ELR (cell line): ENCODE results near the gene ATP2B3.

Experiments
- DNase-seq: peaks from one replicate; pipeline ENCODE4 v3.0.0-alpha.2; 2015; ENCODE audit warnings: low read depth

ATP2B3 gene

DNA sequence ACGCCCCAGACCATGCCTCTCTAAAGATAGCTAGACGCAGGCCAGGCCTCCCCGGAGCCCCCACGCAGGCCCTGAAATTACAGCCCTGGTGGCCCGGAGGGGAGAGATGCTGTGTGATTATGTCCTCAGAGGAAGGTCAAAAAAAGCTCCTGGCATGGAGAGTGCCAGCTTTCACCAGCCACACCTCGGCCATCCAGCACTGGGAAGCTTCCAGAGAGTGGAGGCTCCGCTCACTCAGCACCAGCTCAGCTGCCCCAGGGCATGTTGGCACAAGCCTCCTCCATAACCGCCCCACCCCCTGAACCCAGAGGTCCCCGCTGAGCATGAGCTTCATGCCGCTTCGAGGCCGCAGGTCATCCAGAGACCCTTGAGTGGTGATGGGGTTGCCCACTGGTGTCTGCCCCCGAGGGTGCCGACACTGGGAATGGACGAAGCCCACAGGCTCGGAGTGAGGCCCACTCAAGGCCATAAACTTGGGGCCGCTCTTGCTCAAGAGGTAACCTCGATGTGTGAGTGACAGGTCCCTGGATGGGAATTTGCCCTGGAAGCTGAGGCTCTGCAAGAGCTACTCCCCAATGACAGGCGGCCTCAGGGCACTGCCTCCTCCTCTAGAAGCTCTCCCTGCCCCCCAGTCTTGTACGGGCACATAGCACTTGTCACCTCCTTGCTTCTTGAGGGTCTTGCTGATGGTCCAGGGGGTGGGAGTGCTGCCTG lies 27.1 kb upstream of the ATP2B3 start:
- no peak for DNase-seq

- DNase-seq, result no peak
Measured at GRCh38 chrX:153491351-153491914, 26.0 kb upstream of the ATP2B3 start.

- DNase-seq, result no peak
Measured at GRCh38 chrX:153491918-153492317, 25.5 kb upstream of the ATP2B3 start.

- no peak for DNase-seq
Measured at GRCh38 chrX:153492543-153492942, 24.9 kb upstream of the ATP2B3 start.

- no peak for DNase-seq
Measured at GRCh38 chrX:153493085-153493484, 24.4 kb upstream of the ATP2B3 start.

DNA sequence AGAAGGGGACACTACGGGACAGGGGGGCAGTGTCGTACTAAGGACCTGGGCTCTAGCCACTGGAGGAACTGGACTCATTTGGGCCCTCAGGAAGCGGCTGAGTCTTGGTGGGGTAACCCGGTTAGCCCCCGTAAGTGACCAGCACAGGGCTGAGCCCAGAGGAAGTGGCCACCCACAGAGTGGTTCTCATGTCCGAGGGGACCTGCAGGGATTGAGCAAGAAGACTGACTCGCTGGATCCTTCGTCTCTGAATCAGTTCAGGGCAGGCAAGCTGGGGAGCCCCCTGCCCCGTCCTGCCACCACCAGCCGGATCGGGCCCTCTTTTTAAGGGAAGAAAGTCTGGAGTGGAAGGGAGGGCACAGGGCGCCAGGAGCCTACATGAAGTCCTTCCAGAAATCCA lies 23.4 kb upstream of the ATP2B3 start:
- peak; percentile 17 for DNase-seq

DNA sequence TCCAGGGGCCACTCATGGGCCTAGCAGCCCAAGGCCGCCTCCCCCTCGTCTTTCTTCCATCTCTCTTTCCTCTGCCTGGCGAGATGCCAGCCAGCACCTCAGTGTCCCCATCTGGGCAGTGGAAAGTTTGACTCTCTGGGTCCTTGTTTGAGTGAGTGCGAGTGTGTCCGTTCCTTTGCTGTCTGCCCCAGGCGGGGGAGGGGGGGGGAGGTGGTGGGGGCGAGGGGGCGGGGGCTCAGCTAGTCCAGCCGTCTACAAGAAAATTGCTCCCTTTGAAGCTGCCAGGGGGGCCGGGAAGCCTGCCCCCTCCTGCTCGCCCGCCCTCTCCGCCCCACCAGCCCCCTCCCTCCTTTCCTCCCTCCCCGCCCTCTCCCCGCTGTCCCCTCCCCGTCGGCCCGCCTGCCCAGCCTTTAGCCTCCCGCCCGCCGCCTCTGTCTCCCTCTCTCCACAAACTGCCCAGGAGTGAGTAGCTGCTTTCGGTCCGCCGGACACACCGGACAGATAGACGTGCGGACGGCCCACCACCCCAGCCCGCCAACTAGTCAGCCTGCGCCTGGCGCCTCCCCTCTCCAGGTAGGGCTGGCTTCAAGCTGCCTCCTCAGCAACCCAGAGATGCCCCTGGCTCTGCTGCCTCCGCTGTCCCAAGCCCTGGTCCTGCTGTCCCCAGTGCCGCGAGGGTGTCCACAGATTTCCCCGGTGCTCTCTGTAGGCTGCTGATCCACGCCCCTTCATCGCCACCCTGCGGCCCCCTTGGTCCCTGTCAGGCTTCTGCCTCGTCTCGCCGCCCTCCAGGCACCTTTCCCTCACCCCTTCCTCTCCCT lies 22.7 kb upstream of the ATP2B3 start, which contains the start of gene BGN:
BGN (plus strand) TSS at position 440 of the 821 bp plus-strand sequence. CDS start 9,652 bp downstream, outside the sequence.
- peak; percentile 42 for DNase-seq

DNA sequence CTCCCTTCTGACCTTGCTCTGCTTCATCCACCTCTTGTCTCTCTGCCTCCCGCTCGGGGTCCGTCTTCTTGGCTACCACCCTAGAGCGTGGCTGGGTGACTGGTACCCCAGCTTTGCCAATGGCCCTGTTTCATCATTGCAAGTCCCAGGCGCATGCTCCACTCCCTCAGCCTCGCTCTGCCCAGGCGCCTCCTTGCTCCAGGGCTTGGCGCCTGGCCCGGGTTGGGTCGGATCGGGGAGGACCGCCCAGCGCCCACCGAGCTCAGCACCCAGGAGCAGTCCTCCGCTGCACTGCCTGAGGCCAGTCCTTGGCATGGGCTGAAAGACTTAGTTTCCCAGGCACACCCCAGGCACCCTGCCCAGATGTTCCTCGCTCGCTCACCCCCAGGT lies 22.1 kb upstream of the ATP2B3 start:
- peak; percentile 29 for DNase-seq

DNA sequence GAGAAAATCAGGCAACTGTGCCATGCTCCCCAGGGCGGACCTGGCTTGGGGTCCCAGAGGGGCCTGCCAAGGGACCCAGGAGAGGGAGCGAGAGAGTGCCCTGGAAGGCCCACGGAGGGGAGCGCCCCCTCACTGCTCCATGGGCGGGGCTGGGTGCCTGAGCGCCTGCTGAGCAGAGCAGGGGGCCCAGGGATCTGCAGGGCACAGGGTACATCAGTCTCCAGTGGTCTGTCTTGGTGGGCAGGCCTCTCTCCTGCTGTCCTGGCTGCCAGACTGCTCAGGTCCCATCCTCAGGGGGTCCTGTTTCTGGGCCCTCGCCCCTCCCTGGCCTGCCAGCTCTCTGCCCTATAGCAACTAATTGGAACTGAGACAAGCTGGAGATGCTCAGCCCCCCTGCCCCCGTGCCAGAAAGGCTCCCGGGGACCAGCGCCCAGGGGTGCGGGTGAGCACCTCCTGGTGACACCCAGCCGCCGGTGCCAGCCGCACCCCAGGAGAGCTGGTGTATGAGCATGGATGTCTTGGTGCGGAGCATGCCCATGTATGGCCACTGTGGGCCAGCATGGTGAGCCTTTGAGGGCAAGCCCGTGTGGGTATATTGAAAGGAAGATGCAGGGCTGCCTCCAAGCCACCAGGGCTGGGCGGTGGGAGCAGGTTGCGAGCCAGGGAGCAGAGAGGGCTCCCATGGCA lies 21.4 kb upstream of the ATP2B3 start:
- DNase-seq, result no peak

- DNase-seq, result no peak
Measured at GRCh38 chrX:153496590-153496959, 20.9 kb upstream of the ATP2B3 start.

GRCh38 chrX:153498453-153498852 lies 19.0 kb upstream of the ATP2B3 start:
- no peak for DNase-seq

DNA sequence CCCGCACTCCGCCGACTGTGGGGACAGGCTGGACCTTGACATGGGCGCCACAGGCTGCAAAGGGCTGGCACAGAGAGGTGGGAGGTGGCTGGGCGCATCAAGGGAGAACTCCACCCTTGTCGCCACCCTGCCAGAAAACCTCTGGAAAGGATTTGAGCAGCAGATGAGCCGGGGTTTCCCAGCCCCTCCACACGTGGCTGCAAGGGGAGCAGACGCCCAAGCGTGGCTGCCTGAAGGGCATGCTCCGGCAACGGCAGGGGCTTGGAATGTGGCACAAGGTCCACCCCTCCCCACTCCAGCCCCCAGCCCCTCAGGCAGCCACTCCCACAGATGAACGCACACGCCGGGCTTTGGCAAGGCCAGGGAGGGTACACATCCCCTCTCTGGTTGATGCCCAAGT lies 18.1 kb upstream of the ATP2B3 start:
- DNase-seq, result no peak

- DNase-seq, result no peak
Measured at GRCh38 chrX:153499876-153500275, 17.6 kb upstream of the ATP2B3 start.

DNA sequence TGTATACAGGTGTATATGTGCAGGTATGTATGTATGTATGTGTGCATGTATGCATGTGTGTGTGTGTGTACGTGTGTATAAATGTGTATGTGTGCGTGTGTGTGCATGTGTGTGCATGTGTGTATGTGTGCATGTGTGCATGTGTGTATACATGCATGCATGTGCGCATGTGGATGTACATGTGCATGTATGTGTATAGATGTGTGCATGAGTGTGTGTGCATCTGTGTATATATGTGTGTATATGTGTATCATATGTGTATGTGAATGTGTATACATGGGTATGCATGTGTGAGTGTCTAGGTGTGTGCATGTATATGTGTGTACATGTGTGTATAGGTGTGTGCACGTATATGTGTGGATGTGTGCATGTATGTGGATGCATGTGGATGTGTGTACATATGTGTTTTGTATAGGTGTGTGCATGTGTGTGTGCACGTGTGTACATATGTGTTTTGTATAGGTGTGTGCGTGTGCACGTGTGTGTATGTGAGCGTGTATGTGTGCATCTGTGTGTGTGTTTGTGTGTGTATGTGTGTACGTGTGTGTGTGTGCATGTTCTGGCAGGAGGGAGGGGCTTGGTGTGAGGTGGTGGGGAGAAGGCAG lies 16.7 kb upstream of the ATP2B3 start:
- DNase-seq, result no peak

DNA sequence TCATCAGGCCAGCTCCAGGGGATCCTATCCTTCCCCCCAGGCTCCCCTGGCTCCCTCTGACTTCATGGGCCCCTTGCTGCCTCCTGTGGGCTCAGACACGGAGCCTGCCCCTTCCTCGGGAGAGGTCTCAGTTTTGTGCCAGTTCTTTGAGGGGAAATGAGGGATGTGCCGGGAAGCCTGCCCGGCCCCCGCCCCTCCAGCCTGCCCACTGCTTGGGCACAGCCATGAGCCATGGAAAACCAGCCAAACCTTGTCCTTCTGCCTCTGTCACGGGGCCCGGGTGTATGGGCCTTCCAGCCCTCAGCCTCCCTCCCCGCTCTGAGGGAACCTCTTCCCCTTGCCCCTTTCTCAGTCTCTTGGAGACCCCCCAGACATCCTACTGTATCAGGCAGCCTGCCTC lies 15.9 kb upstream of the ATP2B3 start:
- no peak for DNase-seq

DNA sequence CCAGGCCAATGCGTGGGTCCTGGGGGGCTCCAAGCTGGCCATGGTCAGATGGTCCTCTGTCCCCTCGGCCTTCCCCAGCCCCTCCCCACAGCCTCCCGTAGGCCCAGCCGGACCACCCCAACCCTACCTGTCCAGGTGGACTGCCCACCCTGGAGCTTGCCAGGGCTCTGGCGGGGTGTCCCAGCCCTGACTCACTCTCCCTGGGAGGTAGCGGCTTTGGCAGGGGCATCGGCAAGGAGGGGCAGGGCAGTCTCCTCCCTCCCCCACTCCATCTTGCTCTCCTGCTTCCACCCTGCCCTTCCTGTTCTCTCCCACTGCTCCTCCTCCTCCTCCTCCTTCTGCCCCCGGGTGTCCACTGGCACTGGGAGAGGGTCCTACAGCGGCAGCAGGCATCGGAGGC lies 15.3 kb upstream of the ATP2B3 start:
- DNase-seq, result no peak

- DNase-seq, result no peak
Measured at GRCh38 chrX:153502796-153503195, 14.6 kb upstream of the ATP2B3 start.

DNA sequence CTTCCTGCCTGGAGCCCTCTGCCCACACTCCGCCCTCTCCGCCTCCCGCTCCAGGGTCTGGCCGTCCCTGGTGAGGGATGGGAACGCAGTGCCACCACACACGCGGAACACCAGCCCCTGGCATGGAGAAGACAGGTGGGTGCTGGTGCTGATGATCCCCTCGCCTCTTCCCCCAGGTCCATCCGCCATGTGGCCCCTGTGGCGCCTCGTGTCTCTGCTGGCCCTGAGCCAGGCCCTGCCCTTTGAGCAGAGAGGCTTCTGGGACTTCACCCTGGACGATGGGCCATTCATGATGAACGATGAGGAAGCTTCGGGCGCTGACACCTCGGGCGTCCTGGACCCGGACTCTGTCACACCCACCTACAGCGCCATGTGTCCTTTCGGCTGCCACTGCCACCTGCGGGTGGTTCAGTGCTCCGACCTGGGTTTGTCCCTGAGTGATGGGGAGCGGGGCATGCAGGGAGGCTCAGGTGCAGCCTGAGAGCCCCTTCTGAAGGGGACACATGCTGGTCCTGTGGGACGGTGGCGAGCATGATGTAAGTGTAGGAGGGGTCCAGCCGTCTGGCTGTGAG lies 12.9 kb upstream of the ATP2B3 start:
- DNase-seq, result no peak

DNA sequence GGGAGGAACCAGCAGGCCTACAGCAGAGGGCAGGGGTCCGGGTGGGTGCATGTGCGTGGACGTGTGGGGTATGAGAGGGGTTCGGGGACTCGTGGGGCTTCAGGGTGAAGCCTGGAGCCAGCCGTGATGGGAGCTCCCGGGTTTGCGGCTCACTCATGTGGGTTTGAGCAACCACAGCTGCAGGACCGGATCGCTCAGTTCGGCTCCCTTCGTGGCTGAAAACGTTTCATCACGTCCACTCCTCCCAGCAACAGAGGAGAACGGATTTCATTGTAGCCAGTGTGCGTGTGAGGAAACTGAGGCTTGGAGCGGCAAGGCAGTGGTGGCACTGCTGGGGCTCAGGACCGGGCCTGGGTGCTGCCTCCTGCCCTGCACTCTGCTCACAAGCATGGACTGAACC lies 12.1 kb upstream of the ATP2B3 start:
- no peak for DNase-seq

DNA sequence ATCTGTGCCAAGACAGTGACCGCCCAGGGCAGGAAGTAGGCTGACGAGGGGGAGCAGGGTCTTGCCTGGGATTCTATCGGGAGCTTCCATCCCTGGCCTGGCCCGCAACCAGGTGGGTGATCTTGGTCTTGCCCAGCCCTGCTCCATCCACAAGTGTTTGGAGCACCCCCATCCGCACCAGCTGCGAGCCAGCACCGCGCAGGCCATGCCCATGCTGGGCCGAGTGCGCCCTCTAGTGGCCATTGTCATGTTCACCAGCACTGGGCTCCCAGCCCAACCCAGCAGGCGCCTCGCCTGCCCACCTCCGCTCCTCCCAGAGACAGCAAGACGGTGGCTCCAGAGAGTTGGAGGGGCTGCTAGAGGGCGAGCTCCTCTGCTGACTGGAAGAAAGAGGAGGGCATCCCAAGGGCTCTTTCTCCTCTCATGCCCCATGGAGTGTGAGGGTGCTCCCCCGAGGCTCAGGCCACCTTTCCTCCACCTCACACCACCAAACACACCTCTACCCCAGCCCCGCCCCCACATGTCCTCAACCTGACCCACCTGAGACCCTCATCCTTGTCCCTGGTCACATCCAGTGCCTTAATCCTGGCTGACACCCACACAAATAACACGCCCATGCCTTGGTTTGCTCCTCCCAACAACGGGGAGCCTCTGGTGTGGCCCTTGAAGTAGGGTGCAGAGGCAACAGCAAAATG lies 9.8 kb upstream of the ATP2B3 start:
- peak; percentile 68 for DNase-seq

DNA sequence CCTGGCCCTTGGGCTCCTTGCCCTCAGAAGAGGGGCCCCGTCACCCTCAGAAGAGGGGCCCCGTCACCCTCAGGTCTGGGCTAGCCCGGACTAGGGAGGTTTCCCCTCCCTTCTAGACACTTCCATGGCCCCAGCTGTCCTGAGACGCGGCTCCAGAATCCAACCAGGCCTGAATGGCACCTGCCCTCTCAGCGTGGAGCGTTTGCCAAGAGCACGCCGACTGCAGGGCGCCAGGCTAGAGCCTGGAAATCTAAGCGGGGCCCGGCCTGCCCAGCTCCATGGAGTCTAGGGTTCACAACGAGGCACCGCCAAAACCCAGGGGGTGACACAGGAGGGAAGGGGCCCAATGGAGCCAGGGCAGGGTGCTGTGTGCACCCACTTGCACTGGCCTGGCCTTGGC lies 7.8 kb upstream of the ATP2B3 start:
- no peak for DNase-seq
